SK-N-SH (cell line): ENCODE measurements around the gene PLA2G4B. TPM values are rescaled to one million over a fixed set of nuclear protein-coding genes. Genes with fewer than 3 reads are reported as not detected.

Source experiments
- CTCF ChIA-PET: fragments of 300-600, 350-600 bp; formaldehyde crosslinking; extraction: SDS; loops from one replicate; lab custom pipeline; 2021; lab: Yijun Ruan, JAX
- POLR2A ChIA-PET: fragments of 350-600 bp; sonication (Branson Sonifier 250); formaldehyde crosslinking; extraction: SDS; loops from one replicate; lab custom pipeline; 2020; ENCODE audit warnings: antibody characterized with exemption, inconsistent platforms; lab: Yijun Ruan, JAX
- DNase-seq: peaks from one replicate; pipeline ENCODE4 v3.0.0; 2012
- H2AFZ ChIP-seq: fragments of 200-600 bp; sonication (generic); 2 replicates; pipeline ENCODE4 v1.8.1; 2016; ENCODE audit warnings: antibody characterized with exemption, mild to moderate bottlenecking, low read depth
- H3F3A ChIP-seq: fragments of 200-600 bp; sonication (generic); replicated peaks from 2 replicates; pipeline ENCODE3; 2016; ENCODE audit warnings: antibody characterized with exemption, mild to moderate bottlenecking; ENCODE audit not compliant: insufficient read depth
- H3K27ac ChIP-seq, 2 experiments: fragments of 200-500 bp in 1 of 2; fragments of 200-600 bp in 1 of 2; sonication (Bioruptor generic) in 1 of 2; sonication (generic), shearing (Covaris generic) in 1 of 2; 2 replicates each; pipeline versions ENCODE4 v1.5.1 to v1.6.1; 2014 to 2016; ENCODE audit warnings: low read depth in 2 of 2, inconsistent platforms in 1 of 2, low read length in 1 of 2, mild to moderate bottlenecking in 1 of 2, mixed read lengths in 1 of 2
- H3K27me3 ChIP-seq: fragments of 200-600 bp; sonication (generic), shearing (Covaris generic); 2 replicates; pipeline ENCODE4 v1.6.1; 2016; ENCODE audit warnings: mixed run types; ENCODE audit not compliant: insufficient read depth
- H3K36me3 ChIP-seq, 2 experiments: fragments of 200-500 bp in 1 of 2; fragments of 200-600 bp in 1 of 2; sonication (Bioruptor generic) in 1 of 2; sonication (generic) in 1 of 2; replicated peaks in 1 of 2; 2 replicates each; pipeline versions ENCODE3 to v1.5.1; 2014 to 2016; ENCODE audit warnings: low read length in 1 of 2, mild to moderate bottlenecking in 1 of 2; ENCODE audit not compliant: insufficient read depth in 2 of 2, control insufficient read depth in 1 of 2
- H3K4me1 ChIP-seq, 2 experiments: fragments of 200-500 bp in 1 of 2; fragments of 200-600 bp in 1 of 2; sonication (Bioruptor generic) in 1 of 2; sonication (generic), shearing (Covaris generic) in 1 of 2; 2 replicates each; pipeline versions ENCODE4 v1.5.1 to v1.6.1; 2014 to 2016; ENCODE audit warnings: low read depth in 1 of 2, low read length in 1 of 2, mixed run types in 1 of 2; ENCODE audit not compliant: insufficient read depth in 2 of 2, control insufficient read depth in 1 of 2
- H3K4me2 ChIP-seq: fragments of 200-600 bp; sonication (generic), shearing (Covaris generic); 2 replicates; pipeline ENCODE4 v1.6.1; 2017; ENCODE audit warnings: mixed run types
- H3K4me3 ChIP-seq, 2 experiments: fragments of 200-500 bp in 1 of 2; fragments of 200-600 bp in 1 of 2; sonication (Bioruptor generic) in 1 of 2; sonication (generic), shearing (Covaris generic) in 1 of 2; 2 replicates each; pipeline versions ENCODE4 v1.5.1 to v1.8.1; 2014 to 2016; ENCODE audit warnings: low read depth in 2 of 2, inconsistent platforms in 1 of 2, low read length in 1 of 2, mild to moderate bottlenecking in 1 of 2, mixed read lengths in 1 of 2, moderate library complexity in 1 of 2
- H3K79me2 ChIP-seq: fragments of 200-600 bp; sonication (generic); 2 replicates; pipeline ENCODE4 v1.8.1; 2017; ENCODE audit warnings: mild to moderate bottlenecking; ENCODE audit not compliant: insufficient read depth
- H3K9ac ChIP-seq: fragments of 200-600 bp; sonication (generic); 2 replicates; pipeline ENCODE4 v1.6.1; 2017; ENCODE audit warnings: mixed run types
- H3K9me2 ChIP-seq: fragments of 200-600 bp; sonication (generic); 2 replicates; pipeline ENCODE4 v1.6.1; 2017; ENCODE audit warnings: mixed run types
- H3K9me3 ChIP-seq: fragments of 200-600 bp; sonication (generic); 2 replicates; pipeline ENCODE4 v1.6.1; 2017; ENCODE audit warnings: mixed run types, mild to moderate bottlenecking, moderate library complexity
- H4K20me1 ChIP-seq: fragments of 200-600 bp; sonication (generic); 2 replicates; pipeline ENCODE4 v1.6.1; 2017; ENCODE audit warnings: mild to moderate bottlenecking, mixed run types; ENCODE audit not compliant: insufficient read depth
- ELF1 ChIP-seq: IDR thresholded peaks from 2 replicates; pipeline ENCODE4 v1.4.0; 2012
- GATA2 ChIP-seq: sonication (generic); formaldehyde crosslinking; IDR thresholded peaks from 2 replicates; pipeline ENCODE4 v1.5.0; 2020; ENCODE audit warnings: mild to moderate bottlenecking, missing genetic modification reagents
- MXI1 ChIP-seq: IDR thresholded peaks from 2 replicates; pipeline ENCODE4 v1.6.1; 2012; ENCODE audit warnings: mild to moderate bottlenecking, low read depth, low read length, improper control_type of control experiment
- SIN3A ChIP-seq: IDR thresholded peaks from 2 replicates; pipeline ENCODE4 v1.6.1; 2012; ENCODE audit warnings: low read depth, mild to moderate bottlenecking, low read length, moderate library complexity, borderline replicate concordance
- TEAD4 ChIP-seq: IDR thresholded peaks from 2 replicates; pipeline ENCODE4 v1.4.0; 2012; ENCODE audit warnings: mild to moderate bottlenecking, borderline replicate concordance; ENCODE audit not compliant: insufficient read depth
- WGBS: methylation state at CpG from one replicate; pipeline ENCODE4 v1.1.6; 2017; ENCODE audit warnings: low lambda C conversion rate; 5-methylcytosine and 5-hydroxymethylcytosine counted together
- polyA plus RNA-seq, 3 experiments: library from polyadenylated mRNA; depleted of rRNA; stranded (reverse); fragments of >200 nt; gene quantifications; 2 replicates each; pipeline ENCODE4 v1.2.3, GENCODE V29; 2012
- TF ChIP-seq, protein P1 (sequence below): IDR thresholded peaks from 2 replicates; pipeline ENCODE4; 2012
- TF ChIP-seq, protein P2 (sequence below): fragments of 200-600 bp; sonication (generic); IDR thresholded peaks from 2 replicates; pipeline ENCODE4 v1.6.1; 2017; ENCODE audit warnings: antibody characterized with exemption, mild to moderate bottlenecking, moderate library complexity
- TF ChIP-seq, protein P3 (sequence below): IDR thresholded peaks from 2 replicates; pipeline ENCODE4 v1.4.0; 2012; ENCODE audit warnings: low read depth

PLA2G4B gene
- polyA plus RNA-seq, 1 of the 3 experiments (the other 2 are of a cell fraction), result 5.3 TPM

DNA sequence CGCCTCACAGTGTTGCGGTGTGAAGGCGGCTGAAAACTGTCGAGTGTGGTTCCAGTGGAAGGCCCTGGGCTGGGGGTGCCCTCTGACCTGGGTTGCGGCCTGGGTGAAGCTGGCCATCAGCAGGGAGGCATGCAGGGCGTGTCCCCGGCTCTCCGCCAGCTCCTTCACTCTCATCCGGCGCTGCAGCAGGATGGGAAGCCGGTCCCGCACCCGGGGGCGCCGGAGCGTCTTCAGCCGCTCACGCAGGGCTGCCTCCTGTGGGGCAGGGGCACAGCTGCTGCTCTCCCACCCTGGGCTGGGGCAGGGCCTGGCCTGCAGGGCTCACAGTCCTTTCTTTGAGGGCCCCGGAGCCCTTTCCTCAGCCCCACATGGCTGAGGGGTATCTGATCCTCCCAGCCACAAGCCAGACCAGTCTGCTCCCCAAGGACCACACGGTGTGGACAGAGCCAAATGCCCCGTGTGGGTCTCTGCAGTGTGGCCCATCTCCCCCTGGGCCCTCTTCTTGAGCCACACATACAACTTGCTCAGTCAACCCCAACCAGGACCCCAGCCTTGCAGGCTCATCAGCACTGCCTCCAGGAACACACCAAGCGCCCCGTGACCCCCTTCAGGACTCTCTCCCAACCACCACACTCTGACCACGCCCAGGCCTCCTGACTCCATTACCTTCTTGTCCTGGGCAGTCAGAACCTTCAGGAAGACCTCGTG, 28.4 kb downstream of the PLA2G4B start:
- no peak overlapping the region for H3K27ac ChIP-seq
- H3K9me2 ChIP-seq, result no peaks in the 10 kb centered on the region
- no peaks in the 10 kb centered on the region for H3K36me3 ChIP-seq
- no peak overlapping the region for H3K4me3 ChIP-seq
- no peak overlapping the region for H2AFZ ChIP-seq
- no peak overlapping the region for H3K9ac ChIP-seq
- ChIA-PET CTCF (interaction anchor here (1.5 to 2.7 kb wide), 2 partner anchors 15 to 37 kb away, joined by 4 to 18 read pairs; no protein-coding TSS in a partner anchor), POLR2A (interaction anchor here (1.3 kb wide), 1 partner anchor 28 kb away, joined by 3 read pairs; no protein-coding TSS in a partner anchor)
- WGBS, result 82% methylated on average over 24 of the region's 25 CpGs
- no peaks in the 10 kb centered on the region for H3K9me3 ChIP-seq
- H3K79me2 ChIP-seq, result no peaks in the 10 kb centered on the region
- H3K27me3 ChIP-seq, result no peaks in the 10 kb centered on the region
- H3F3A ChIP-seq, result no peaks in the 10 kb centered on the region
- no peak overlapping the region for H3K4me2 ChIP-seq
- no peak for DNase-seq
- TF ChIP-seq MXI1, result no peak
- TF ChIP-seq GATA2 (CRISPR knock-in tag), result no peak
- peaks cover 0 to 23% of the 10 kb centered on the region in 2 experiments; a peak in 1 of 4 replicates for H3K4me1 ChIP-seq
- H4K20me1 ChIP-seq, result no peaks in the 10 kb centered on the region

DNA sequence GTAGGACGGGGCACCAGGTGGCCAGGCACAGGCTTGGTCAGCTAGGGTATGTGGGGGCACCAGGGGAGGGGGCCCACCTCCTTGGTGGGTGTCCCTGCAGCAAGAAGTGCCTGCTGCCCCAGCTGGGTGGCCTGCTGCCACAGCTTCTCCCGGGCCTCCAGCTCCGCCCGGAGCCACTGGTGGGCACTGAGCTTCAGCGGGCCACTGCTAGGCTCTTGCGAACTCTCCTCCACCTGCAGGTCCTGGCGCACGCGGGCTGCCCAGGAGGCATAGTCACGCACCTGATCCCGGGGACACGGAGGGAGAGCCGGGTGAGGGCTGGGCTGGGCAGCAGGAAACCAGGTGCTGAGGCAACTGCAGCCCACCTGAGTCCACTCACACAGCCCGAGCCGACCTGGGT, 29.7 kb downstream of the PLA2G4B start:
- no peak for DNase-seq
- Histone ChIP-seq H3K27me3 (no peaks in the 10 kb centered on the region), H3K4me3 (no peak overlapping the region), H4K20me1 (no peaks in the 10 kb centered on the region), H3K9me3 (no peaks in the 10 kb centered on the region), H3K9ac (no peak overlapping the region), H3F3A (no peaks in the 10 kb centered on the region), H3K27ac (no peak overlapping the region), H3K9me2 (no peaks in the 10 kb centered on the region), H2AFZ (no peak overlapping the region), H3K36me3 (no peaks in the 10 kb centered on the region), H3K4me1 (peaks cover 0 to 14% of the 10 kb centered on the region in 2 experiments; a peak in 1 of 4 replicates), H3K79me2 (no peaks in the 10 kb centered on the region), H3K4me2 (no peak overlapping the region)
- WGBS, result 50% methylated on average over 2 of the region's 15 CpGs
- ChIA-PET CTCF (interaction anchor here (1.0 kb wide), 1 partner anchor 26 kb away, joined by 3 read pairs; no protein-coding TSS in a partner anchor), POLR2A (no interaction called here)
- TF ChIP-seq TEAD4 (no peak), ELF1 (no peak), SIN3A (no peak)
- TF ChIP-seq, protein P1, sequence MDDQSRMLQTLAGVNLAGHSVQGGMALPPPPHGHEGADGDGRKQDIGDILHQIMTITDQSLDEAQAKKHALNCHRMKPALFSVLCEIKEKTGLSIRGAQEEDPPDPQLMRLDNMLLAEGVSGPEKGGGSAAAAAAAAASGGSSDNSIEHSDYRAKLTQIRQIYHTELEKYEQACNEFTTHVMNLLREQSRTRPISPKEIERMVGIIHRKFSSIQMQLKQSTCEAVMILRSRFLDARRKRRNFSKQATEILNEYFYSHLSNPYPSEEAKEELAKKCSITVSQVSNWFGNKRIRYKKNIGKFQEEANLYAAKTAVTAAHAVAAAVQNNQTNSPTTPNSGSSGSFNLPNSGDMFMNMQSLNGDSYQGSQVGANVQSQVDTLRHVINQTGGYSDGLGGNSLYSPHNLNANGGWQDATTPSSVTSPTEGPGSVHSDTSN, result no peak
- TF ChIP-seq, protein P2, sequence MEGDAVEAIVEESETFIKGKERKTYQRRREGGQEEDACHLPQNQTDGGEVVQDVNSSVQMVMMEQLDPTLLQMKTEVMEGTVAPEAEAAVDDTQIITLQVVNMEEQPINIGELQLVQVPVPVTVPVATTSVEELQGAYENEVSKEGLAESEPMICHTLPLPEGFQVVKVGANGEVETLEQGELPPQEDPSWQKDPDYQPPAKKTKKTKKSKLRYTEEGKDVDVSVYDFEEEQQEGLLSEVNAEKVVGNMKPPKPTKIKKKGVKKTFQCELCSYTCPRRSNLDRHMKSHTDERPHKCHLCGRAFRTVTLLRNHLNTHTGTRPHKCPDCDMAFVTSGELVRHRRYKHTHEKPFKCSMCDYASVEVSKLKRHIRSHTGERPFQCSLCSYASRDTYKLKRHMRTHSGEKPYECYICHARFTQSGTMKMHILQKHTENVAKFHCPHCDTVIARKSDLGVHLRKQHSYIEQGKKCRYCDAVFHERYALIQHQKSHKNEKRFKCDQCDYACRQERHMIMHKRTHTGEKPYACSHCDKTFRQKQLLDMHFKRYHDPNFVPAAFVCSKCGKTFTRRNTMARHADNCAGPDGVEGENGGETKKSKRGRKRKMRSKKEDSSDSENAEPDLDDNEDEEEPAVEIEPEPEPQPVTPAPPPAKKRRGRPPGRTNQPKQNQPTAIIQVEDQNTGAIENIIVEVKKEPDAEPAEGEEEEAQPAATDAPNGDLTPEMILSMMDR, result no peak
- TF ChIP-seq, protein P3, sequence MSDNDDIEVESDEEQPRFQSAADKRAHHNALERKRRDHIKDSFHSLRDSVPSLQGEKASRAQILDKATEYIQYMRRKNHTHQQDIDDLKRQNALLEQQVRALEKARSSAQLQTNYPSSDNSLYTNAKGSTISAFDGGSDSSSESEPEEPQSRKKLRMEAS, result no peak
